ENCODE measurements around the gene PREB. TPM values are rescaled to one million over a fixed set of nuclear protein-coding genes. Genes with fewer than 3 reads are reported as not detected.
"Not testable (repeated sequence)": the region's sequence is repeated elsewhere in the genome, so short reads cannot be mapped to it uniquely, and the experiment has no call there.

PREB gene
- total and polyA plus RNA-seq, 2 of the 13 experiments (the other 11 are each of a cell fraction or from before 2014, with no cell fraction given): 112 to 192 TPM

DNA sequence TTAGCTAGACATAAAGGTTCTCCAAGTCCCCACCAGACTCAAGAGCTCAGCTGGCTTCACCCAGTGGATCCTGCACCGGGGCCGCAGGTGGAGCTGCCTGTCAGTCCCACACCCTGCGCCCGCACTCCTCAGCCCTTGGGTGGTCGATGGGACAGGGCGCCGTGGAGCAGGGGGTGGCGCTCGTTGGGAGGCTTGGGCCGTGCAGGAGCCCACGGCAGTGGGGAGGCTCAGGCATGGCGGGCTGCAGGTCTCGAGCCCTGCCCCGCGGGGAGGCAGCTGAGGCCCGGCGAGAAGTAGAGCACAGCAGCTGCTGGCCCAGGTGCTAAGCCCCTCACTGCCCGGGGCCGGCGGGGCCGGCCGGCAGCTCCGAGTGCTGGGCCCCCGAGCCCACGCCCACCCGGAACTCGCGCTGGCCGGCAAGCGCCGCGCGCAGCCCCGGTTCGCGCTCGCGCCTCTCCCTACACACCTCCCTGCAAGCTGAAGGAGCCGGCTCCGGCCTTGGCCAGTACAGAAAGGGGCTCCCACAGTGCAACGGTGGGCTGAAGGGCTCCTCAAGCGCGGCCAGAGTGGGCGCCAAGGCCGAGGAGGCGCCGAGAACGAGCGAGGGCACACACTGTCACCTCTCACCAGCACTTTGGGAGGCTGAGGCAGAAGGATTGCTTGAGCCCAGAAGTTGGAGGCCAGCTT is 22.9 kb downstream of the PREB start:
- H3K27ac ChIP-seq (ENCODE audit: extremely low read length, insufficient read depth, low read length); H3K4me3 ChIP-seq (replicated peaks in 1 of 3; ENCODE audit: insufficient read depth in 1 of 3, low read depth in 2 of 3, low read length in 3 of 3); DNase-seq (ENCODE audit: low spot score); FAIRE-seq; H3K79me2 ChIP-seq (ENCODE audit: insufficient read depth, low read length); H2AFZ ChIP-seq (ENCODE audit: low read length); in situ Hi-C loops (cut with HindIII; ENCODE audit: extremely low pct_ligation_motif_present, low pct_unique_long_range_greater_than_20kb); BruUV-seq (replicated peaks); H3K9me3 ChIP-seq (ENCODE audit: low read length); ATAC-seq; CTCF ChIA-PET (ENCODE audit: low intra/inter-chr PET ratio, low total read pairs); H3K9ac ChIP-seq (ENCODE audit: insufficient read depth, low read depth, low read length); intact Hi-C loops (cut with micrococcal nuclease; ENCODE audit: unreplicated experiment); H3K36me3 ChIP-seq (replicated peaks in 1 of 2; ENCODE audit: control insufficient read depth in 1 of 2, insufficient read depth in 2 of 2, low read length in 2 of 2); H3K4me2 ChIP-seq (ENCODE audit: low read depth, low read length); H3K27me3 ChIP-seq (ENCODE audit: control insufficient read depth in 1 of 2, insufficient read depth in 2 of 2, low read length in 2 of 2); H4K20me1 ChIP-seq (ENCODE audit: insufficient read depth, low read length): not testable (repeated sequence)
- peaks cover 15% of the 10 kb centered on the region; the same call in 1 of the 2 replicates for H3K4me1 ChIP-seq (ENCODE audit: insufficient read depth, low read length)
- POLR2A ChIA-PET: interaction anchor here (1.1 to 1.5 kb wide), 4 partner anchors 16 to 24 kb away, joined by 3 to 4 read pairs (median 3); no protein-coding TSS in a partner anchor
- whole genome bisulfite sequencing (ENCODE audit: low lambda C conversion rate): 95% methylated on average over 34 of the region's 49 CpGs
- TF ChIP-seq, protein P1, sequence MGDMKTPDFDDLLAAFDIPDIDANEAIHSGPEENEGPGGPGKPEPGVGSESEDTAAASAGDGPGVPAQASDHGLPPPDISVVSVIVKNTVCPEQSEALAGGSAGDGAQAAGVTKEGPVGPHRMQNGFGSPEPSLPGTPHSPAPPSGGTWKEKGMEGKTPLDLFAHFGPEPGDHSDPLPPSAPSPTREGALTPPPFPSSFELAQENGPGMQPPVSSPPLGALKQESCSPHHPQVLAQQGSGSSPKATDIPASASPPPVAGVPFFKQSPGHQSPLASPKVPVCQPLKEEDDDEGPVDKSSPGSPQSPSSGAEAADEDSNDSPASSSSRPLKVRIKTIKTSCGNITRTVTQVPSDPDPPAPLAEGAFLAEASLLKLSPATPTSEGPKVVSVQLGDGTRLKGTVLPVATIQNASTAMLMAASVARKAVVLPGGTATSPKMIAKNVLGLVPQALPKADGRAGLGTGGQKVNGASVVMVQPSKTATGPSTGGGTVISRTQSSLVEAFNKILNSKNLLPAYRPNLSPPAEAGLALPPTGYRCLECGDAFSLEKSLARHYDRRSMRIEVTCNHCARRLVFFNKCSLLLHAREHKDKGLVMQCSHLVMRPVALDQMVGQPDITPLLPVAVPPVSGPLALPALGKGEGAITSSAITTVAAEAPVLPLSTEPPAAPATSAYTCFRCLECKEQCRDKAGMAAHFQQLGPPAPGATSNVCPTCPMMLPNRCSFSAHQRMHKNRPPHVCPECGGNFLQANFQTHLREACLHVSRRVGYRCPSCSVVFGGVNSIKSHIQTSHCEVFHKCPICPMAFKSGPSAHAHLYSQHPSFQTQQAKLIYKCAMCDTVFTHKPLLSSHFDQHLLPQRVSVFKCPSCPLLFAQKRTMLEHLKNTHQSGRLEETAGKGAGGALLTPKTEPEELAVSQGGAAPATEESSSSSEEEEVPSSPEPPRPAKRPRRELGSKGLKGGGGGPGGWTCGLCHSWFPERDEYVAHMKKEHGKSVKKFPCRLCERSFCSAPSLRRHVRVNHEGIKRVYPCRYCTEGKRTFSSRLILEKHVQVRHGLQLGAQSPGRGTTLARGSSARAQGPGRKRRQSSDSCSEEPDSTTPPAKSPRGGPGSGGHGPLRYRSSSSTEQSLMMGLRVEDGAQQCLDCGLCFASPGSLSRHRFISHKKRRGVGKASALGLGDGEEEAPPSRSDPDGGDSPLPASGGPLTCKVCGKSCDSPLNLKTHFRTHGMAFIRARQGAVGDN (CRISPR knock-in tag; IDR thresholded peaks at IDR 0.05): peak; percentile 11; the same call in 1 of the 2 replicates

Measured in HepG2 (cell line).